RWPE2 (cell line): ENCODE measurements around the gene GABRA4.

Experiments
- ATAC-seq: fragments of 200-7000 bp; cut with Tn5 transposase; 3 replicates; pipeline ENCODE4 v1.9.1; 2021; ENCODE audit warnings: low read depth
- DNase-seq: peaks from one replicate; pipeline ENCODE4 v3.0.0-alpha.2; 2020; ENCODE audit warnings: low spot score
- H3K27ac ChIP-seq: fragments of 450-650 bp; 2 replicates; pipeline ENCODE4 v1.5.1; 2017; ENCODE audit warnings: mild to moderate bottlenecking; ENCODE audit not compliant: poor library complexity, severe bottlenecking
- H3K27me3 ChIP-seq: fragments of 250-450 bp; sonication (Bioruptor Pico); 2 replicates; pipeline ENCODE4 v1.5.1; 2021; ENCODE audit warnings: mild to moderate bottlenecking, moderate library complexity; ENCODE audit not compliant: insufficient read depth, poor library complexity, severe bottlenecking
- H3K36me3 ChIP-seq: fragments of 250-450 bp; sonication (Bioruptor Pico); 2 replicates; pipeline ENCODE4 v1.5.1; 2020; ENCODE audit warnings: low read depth, mild to moderate bottlenecking, moderate library complexity
- H3K4me1 ChIP-seq: fragments of 250-450 bp; sonication (Bioruptor Pico); 2 replicates; pipeline ENCODE4 v1.5.1; 2021; ENCODE audit warnings: mild to moderate bottlenecking, moderate library complexity; ENCODE audit not compliant: insufficient read depth, poor library complexity, severe bottlenecking
- H3K4me3 ChIP-seq: fragments of 250-450 bp; sonication (Bioruptor Pico); 2 replicates; pipeline ENCODE4 v1.5.1; 2021; ENCODE audit warnings: mild to moderate bottlenecking, moderate library complexity; ENCODE audit not compliant: severe bottlenecking
- H3K9me3 ChIP-seq: fragments of 250-450 bp; sonication (Bioruptor Pico); 2 replicates; pipeline ENCODE4 v1.5.1; 2021; ENCODE audit warnings: mild to moderate bottlenecking, moderate library complexity; ENCODE audit not compliant: severe bottlenecking
- CTCF ChIP-seq: fragments of 450-650 bp; IDR thresholded peaks from one replicate; pipeline ENCODE4 v1.5.1; 2017; ENCODE audit warnings: mild to moderate bottlenecking, moderate library complexity; ENCODE audit not compliant: poor library complexity, severe bottlenecking

GABRA4 gene

GRCh38 chr4:46927201-46927600, 66.2 kb downstream of the GABRA4 start:
- Histone ChIP-seq H3K36me3 (no peaks in the 10 kb centered on the region), H3K27ac (no peak overlapping the region), H3K4me3 (no peak overlapping the region), H3K4me1 (no peaks in the 10 kb centered on the region), H3K27me3 (peaks cover 56% of the 10 kb centered on the region), H3K9me3 (no peaks in the 10 kb centered on the region)
- TF ChIP-seq CTCF, result no peak
- ATAC-seq (no peak), DNase-seq (no peak)

- Histone ChIP-seq H3K4me1 (no peaks in the 10 kb centered on the region), H3K4me3 (no peak overlapping the region), H3K27me3 (peaks cover 63% of the 10 kb centered on the region), H3K9me3 (no peaks in the 10 kb centered on the region), H3K27ac (no peak overlapping the region), H3K36me3 (no peaks in the 10 kb centered on the region)
- ATAC-seq (no peak), DNase-seq (no peak)
- TF ChIP-seq CTCF, result no peak
Observed at GRCh38 chr4:46924789-46925529, 68.4 kb downstream of the GABRA4 start.

GRCh38 chr4:46922205-46922604, 71.2 kb downstream of the GABRA4 start:
- H3K27me3 ChIP-seq, result peaks cover 45% of the 10 kb centered on the region
- no peaks in the 10 kb centered on the region for H3K36me3 ChIP-seq
- no peak overlapping the region for H3K4me3 ChIP-seq
- H3K9me3 ChIP-seq, result no peaks in the 10 kb centered on the region
- DNase-seq, result no peak
- H3K4me1 ChIP-seq, result no peaks in the 10 kb centered on the region
- H3K27ac ChIP-seq, result no peak overlapping the region
- no peak for TF ChIP-seq CTCF
- ATAC-seq, result no peak

GRCh38 chr4:46909078-46909477, 84.3 kb downstream of the GABRA4 start, which contains the start of gene COX7B2:
Gene COX7B2 (minus strand): TSS chr4:46909245. CDS start chr4:46735192, 174,053 bp downstream.
- Histone ChIP-seq H3K9me3 (no peaks in the 10 kb centered on the region), H3K27me3 (peaks cover 4% of the 10 kb centered on the region), H3K4me1 (no peaks in the 10 kb centered on the region), H3K4me3 (no peak within 1 kb of the TSS), H3K27ac (no peak within 1 kb of the TSS), H3K36me3 (no peaks in the 10 kb centered on the region)
- TF ChIP-seq CTCF, result no peak
- DNase-seq (no peak), ATAC-seq (no peak)

GRCh38 chr4:46908148-46908547, 85.2 kb downstream of the GABRA4 start:
- Histone ChIP-seq H3K27me3 (peaks cover 4% of the 10 kb centered on the region), H3K4me1 (no peaks in the 10 kb centered on the region), H3K27ac (no peak overlapping the region), H3K36me3 (no peaks in the 10 kb centered on the region), H3K4me3 (no peak overlapping the region), H3K9me3 (no peaks in the 10 kb centered on the region)
- ATAC-seq (no peak), DNase-seq (no peak)
- no peak for TF ChIP-seq CTCF
